ENCODE measurements around the gene MYLK2.

The MYLK2 gene

GRCh38 chr20:31839782-31840487, 20.8 kb downstream of the MYLK2 start:
- Histone ChIP-seq H3K27me3 (ENCODE audit: control insufficient read depth, insufficient read depth, low read length) (no peaks in the 10 kb centered on the region), H3K4me3 (ENCODE audit: low read length) (no peak overlapping the region), H3K9ac (ENCODE audit: low read length) (no peak overlapping the region), H3K9me3 (ENCODE audit: control insufficient read depth, low read depth, low read length) (no peaks in the 10 kb centered on the region), H3K27ac (ENCODE audit: low read length) (no peak overlapping the region), H3K36me3 (ENCODE audit: control insufficient read depth, low read depth, low read length) (no peaks in the 10 kb centered on the region), H3K4me1 (ENCODE audit: control insufficient read depth, low read depth, low read length) (peaks cover 15% of the 10 kb centered on the region)

GRCh38 chr20:31840906-31841816, 22.0 kb downstream of the MYLK2 start:
- peaks cover 15% of the 10 kb centered on the region for H3K4me1 ChIP-seq (ENCODE audit: control insufficient read depth, low read depth, low read length)
- no peaks in the 10 kb centered on the region for H3K36me3 ChIP-seq (ENCODE audit: control insufficient read depth, low read depth, low read length)
- H3K4me3 ChIP-seq (ENCODE audit: low read length) = no peak overlapping the region
- H3K27me3 ChIP-seq (ENCODE audit: control insufficient read depth, insufficient read depth, low read length) = no peaks in the 10 kb centered on the region
- no peak overlapping the region for H3K9ac ChIP-seq (ENCODE audit: low read length)
- no peak overlapping the region for H3K27ac ChIP-seq (ENCODE audit: low read length)
- no peaks in the 10 kb centered on the region for H3K9me3 ChIP-seq (ENCODE audit: control insufficient read depth, low read depth, low read length)

- Histone ChIP-seq H3K9ac (ENCODE audit: low read length) (no peak overlapping the region), H3K9me3 (ENCODE audit: control insufficient read depth, low read depth, low read length) (no peaks in the 10 kb centered on the region), H3K4me3 (ENCODE audit: low read length) (no peak overlapping the region), H3K4me1 (ENCODE audit: control insufficient read depth, low read depth, low read length) (peaks cover 15% of the 10 kb centered on the region), H3K36me3 (ENCODE audit: control insufficient read depth, low read depth, low read length) (no peaks in the 10 kb centered on the region), H3K27me3 (ENCODE audit: control insufficient read depth, insufficient read depth, low read length) (no peaks in the 10 kb centered on the region), H3K27ac (ENCODE audit: low read length) (no peak overlapping the region)
Observed at GRCh38 chr20:31841928-31842327, 22.8 kb downstream of the MYLK2 start.

GRCh38 chr20:31842471-31843157, 23.5 kb downstream of the MYLK2 start:
- no peak overlapping the region for H3K27ac ChIP-seq (ENCODE audit: low read length)
- no peaks in the 10 kb centered on the region for H3K9me3 ChIP-seq (ENCODE audit: control insufficient read depth, low read depth, low read length)
- no peak overlapping the region for H3K9ac ChIP-seq (ENCODE audit: low read length)

GRCh38 chr20:31843288-31843687, 24.1 kb downstream of the MYLK2 start:
- Histone ChIP-seq H3K36me3 (ENCODE audit: control insufficient read depth, low read depth, low read length) (no peaks in the 10 kb centered on the region), H3K9me3 (ENCODE audit: control insufficient read depth, low read depth, low read length) (no peaks in the 10 kb centered on the region), H3K4me3 (ENCODE audit: low read length) (no peak overlapping the region), H3K9ac (ENCODE audit: low read length) (no peak overlapping the region), H3K4me1 (ENCODE audit: control insufficient read depth, low read depth, low read length) (peaks cover 11% of the 10 kb centered on the region), H3K27ac (ENCODE audit: low read length) (no peak overlapping the region), H3K27me3 (ENCODE audit: control insufficient read depth, insufficient read depth, low read length) (no peaks in the 10 kb centered on the region)

More at GRCh38 chr20:31842471-31843157, 23.5 kb downstream of the MYLK2 start:
- Histone ChIP-seq H3K27me3 (ENCODE audit: control insufficient read depth, insufficient read depth, low read length) (no peaks in the 10 kb centered on the region), H3K4me1 (ENCODE audit: control insufficient read depth, low read depth, low read length) (peaks cover 15% of the 10 kb centered on the region), H3K4me3 (ENCODE audit: low read length) (no peak overlapping the region), H3K36me3 (ENCODE audit: control insufficient read depth, low read depth, low read length) (no peaks in the 10 kb centered on the region)

- no peak overlapping the region for H3K9ac ChIP-seq (ENCODE audit: low read length)
- H3K9me3 ChIP-seq (ENCODE audit: control insufficient read depth, low read depth, low read length) = no peaks in the 10 kb centered on the region
- no peaks in the 10 kb centered on the region for H3K36me3 ChIP-seq (ENCODE audit: control insufficient read depth, low read depth, low read length)
- H3K27me3 ChIP-seq (ENCODE audit: control insufficient read depth, insufficient read depth, low read length) = no peaks in the 10 kb centered on the region
- H3K4me3 ChIP-seq (ENCODE audit: low read length) = no peak overlapping the region
- no peak overlapping the region for H3K27ac ChIP-seq (ENCODE audit: low read length)
- peaks cover 11% of the 10 kb centered on the region for H3K4me1 ChIP-seq (ENCODE audit: control insufficient read depth, low read depth, low read length)
Observed at GRCh38 chr20:31843881-31844280, 24.7 kb downstream of the MYLK2 start.

DNA sequence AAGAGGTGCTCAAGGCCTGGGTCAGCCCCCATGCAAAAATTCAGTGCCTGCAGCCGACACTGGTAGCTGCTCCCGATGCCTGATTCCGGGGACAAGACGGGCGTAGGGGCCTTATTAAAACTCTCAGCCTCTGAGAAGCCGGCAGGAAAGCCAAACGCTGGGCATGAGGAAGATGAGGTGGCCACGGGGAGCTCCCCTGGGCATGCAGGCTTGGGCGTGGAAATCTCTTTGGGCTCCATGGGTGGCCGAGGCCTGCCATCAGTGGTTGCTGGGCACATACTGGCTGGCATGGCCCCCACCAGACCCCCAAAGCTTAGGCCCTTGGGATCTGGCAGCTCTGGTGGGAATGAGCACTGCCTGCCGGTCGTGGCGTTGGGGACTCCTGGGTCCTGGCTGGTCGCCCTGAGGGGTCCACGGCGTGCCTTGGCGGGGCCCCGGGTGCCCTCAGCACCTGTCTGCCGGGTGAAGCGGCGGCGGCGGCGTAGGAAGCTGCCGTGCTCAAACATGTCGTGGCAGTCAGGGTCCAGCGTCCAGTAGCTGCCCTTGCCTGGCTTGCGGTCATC, 25.7 kb downstream of the MYLK2 start:
- Histone ChIP-seq H3K9me3 (ENCODE audit: control insufficient read depth, low read depth, low read length) (no peaks in the 10 kb centered on the region), H3K4me1 (ENCODE audit: control insufficient read depth, low read depth, low read length) (peaks cover 11% of the 10 kb centered on the region), H3K36me3 (ENCODE audit: control insufficient read depth, low read depth, low read length) (no peaks in the 10 kb centered on the region), H3K9ac (ENCODE audit: low read length) (no peak overlapping the region), H3K27ac (ENCODE audit: low read length) (no peak overlapping the region), H3K4me3 (ENCODE audit: low read length) (no peak overlapping the region), H3K27me3 (ENCODE audit: control insufficient read depth, insufficient read depth, low read length) (no peaks in the 10 kb centered on the region)

- H3K9me3 ChIP-seq (ENCODE audit: control insufficient read depth, low read depth, low read length) = no peaks in the 10 kb centered on the region
- H3K27me3 ChIP-seq (ENCODE audit: control insufficient read depth, insufficient read depth, low read length) = no peaks in the 10 kb centered on the region
- no peak within 1 kb of the TSS for H3K4me3 ChIP-seq (ENCODE audit: low read length)
- no peak within 1 kb of the TSS for H3K9ac ChIP-seq (ENCODE audit: low read length)
- H3K36me3 ChIP-seq (ENCODE audit: control insufficient read depth, low read depth, low read length) = no peaks in the 10 kb centered on the region
- peaks cover 11% of the 10 kb centered on the region for H3K4me1 ChIP-seq (ENCODE audit: control insufficient read depth, low read depth, low read length)
- H3K27ac ChIP-seq (ENCODE audit: low read length) = no peak within 1 kb of the TSS
Observed at GRCh38 chr20:31845300-31845863, 26.2 kb downstream of the MYLK2 start, which contains the start of gene FOXS1. FOXS1 (minus strand) TSS chr20:31845604; CDS start chr20:31845542, 62 bp downstream.

DNA sequence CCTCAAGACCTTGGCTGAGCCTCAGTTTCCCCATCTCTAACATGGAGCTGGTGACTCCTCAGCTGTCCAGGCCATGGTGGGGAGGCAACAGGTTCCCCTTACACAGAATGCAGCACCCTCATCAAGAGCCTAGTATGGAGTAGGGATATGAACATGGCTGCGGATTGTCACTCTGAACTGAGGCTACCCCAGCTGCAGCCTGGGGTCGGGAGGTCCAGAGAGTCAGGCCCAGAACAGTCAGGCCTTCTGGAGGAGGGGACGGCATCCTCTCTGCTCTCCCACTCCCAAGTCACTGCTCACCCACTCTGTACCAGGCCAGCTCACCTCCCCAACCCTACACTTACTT, 27.6 kb downstream of the MYLK2 start:
- Histone ChIP-seq H3K9me3 (ENCODE audit: control insufficient read depth, low read depth, low read length) (no peaks in the 10 kb centered on the region), H3K4me3 (ENCODE audit: low read length) (no peak overlapping the region), H3K27ac (ENCODE audit: low read length) (no peak overlapping the region), H3K27me3 (ENCODE audit: control insufficient read depth, insufficient read depth, low read length) (no peaks in the 10 kb centered on the region), H3K36me3 (ENCODE audit: control insufficient read depth, low read depth, low read length) (no peaks in the 10 kb centered on the region), H3K9ac (ENCODE audit: low read length) (no peak overlapping the region), H3K4me1 (ENCODE audit: control insufficient read depth, low read depth, low read length) (peaks cover 7% of the 10 kb centered on the region)

- Histone ChIP-seq H3K9ac (ENCODE audit: low read length) (no peak overlapping the region), H3K4me1 (ENCODE audit: control insufficient read depth, low read depth, low read length) (no peaks in the 10 kb centered on the region)
Observed at GRCh38 chr20:31848088-31848999, 29.2 kb downstream of the MYLK2 start.

More at GRCh38 chr20:31848088-31848999, 29.2 kb downstream of the MYLK2 start:
- Histone ChIP-seq H3K27me3 (ENCODE audit: control insufficient read depth, insufficient read depth, low read length) (no peaks in the 10 kb centered on the region), H3K36me3 (ENCODE audit: control insufficient read depth, low read depth, low read length) (no peaks in the 10 kb centered on the region), H3K9me3 (ENCODE audit: control insufficient read depth, low read depth, low read length) (no peaks in the 10 kb centered on the region), H3K27ac (ENCODE audit: low read length) (no peak overlapping the region), H3K4me3 (ENCODE audit: low read length) (no peak overlapping the region)

All from iPS-18a (cell line).